ENCODE measurements around the gene ROR1.
"Not testable (repeated sequence)": the region's sequence is repeated elsewhere in the genome, so short reads cannot be mapped to it uniquely, and the experiment has no call there.

Gene ROR1

DNA sequence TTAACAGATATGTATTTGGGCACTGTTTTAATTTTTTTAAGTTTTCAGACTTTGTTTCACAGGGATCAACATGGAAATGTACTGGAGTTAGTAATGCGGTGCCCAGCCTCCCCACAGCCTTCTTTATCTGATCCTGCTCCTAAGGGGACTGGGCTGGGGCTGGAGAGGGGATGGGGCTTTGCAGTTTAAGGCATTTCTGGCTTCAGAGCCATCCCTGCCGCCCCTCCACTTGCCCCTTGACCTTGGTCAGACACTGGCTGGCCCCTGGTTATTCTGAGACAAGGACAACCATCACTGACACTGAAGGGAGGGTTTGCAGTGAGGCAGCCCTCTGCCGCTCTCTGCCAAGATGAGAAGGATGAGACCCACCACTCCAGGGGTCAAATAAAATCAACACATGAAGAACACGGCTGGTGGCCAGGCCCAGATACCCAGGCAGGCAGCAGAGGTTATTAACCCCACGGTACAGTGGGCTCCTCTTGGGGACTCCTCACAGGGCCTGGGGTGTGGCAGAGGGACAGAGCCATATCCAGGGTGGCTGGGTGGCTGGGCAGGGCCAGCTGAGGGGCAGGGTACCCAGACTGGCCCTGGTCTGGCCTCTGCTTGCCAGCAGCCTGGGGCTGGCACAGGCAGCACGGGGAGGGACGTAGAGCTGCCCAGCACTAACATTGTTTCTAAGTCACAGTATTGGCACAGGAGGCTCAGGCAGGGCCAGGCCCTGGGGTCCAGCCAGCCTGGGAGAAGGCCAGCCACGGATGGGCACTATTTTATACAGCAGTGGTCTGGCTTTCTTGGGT lies 422.5 kb downstream of the ROR1 start:
- DNase-seq, result no peak

- no peak for DNase-seq
Observed at GRCh38 chr1:64197076-64197475, 423.3 kb downstream of the ROR1 start.

- no peak for DNase-seq
Observed at GRCh38 chr1:64199154-64199553, 425.3 kb downstream of the ROR1 start.

- no peak for DNase-seq
Observed at GRCh38 chr1:64200064-64200463, 426.2 kb downstream of the ROR1 start.

DNA sequence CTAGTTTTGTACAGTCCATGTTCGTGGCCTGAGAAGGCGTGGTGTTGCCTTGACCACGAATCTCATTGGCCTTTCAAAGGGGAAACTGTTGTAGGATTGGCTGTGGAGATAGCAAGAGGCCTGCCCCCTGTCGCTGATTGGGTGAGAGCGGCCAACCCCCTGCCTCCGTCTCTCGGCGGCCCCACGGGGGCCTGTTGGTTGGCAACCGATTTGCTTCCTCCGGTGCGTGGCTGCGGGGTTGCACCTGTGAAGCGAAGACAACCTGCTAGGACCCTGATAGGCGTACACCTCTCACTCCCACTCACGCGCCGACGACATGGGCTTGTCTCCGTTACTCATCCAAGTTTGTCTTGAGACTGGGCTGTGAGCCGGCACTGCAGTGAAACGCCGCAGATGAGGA lies 429.6 kb downstream of the ROR1 start, which contains the start of gene UBE2U:
Gene UBE2U, plus strand, starts transcription at position 204 of the 400 bp plus-strand sequence. CDS start 428 bp downstream, outside the sequence.
- no peak for DNase-seq

DNA sequence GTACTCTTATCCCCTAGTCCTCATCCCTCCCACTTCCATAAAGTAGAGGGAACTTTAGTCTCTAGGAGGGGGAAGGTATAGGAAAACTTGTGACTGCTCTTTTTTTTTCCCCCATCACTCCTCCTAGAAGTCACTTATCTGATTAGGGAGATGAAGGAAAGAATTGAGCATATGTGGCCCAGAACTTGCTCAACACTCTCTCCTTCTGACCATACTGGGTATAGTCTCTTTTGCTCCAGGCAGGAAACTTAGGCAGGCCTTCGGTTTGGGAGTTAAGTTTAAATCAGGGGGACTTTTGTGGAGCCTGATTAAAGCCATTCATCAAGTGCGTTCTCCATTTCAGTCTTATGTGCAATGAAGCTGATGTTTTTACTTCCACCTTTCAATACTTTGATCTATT lies 435.4 kb downstream of the ROR1 start:
- no peak for DNase-seq

DNA sequence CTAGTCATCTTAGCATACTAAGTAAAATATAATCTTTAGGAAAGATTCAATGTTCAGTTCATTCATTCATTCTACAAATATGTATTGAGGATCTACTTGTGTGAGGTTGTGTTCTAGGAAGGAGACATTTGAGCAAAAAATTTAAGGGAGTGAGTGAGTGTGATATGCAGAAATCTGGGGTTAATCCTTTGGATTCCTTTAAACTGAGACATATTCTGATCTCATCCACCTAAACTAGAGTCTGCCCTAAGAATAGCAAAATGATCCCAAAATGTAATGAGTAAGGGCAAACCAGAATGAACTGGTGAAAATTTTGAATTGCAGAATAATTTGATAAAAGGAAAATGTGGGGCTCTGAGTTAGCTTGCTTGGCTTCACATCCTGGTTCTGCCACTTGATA lies 438.2 kb downstream of the ROR1 start:
- DNase-seq, result no peak

- DNase-seq, result no peak
Observed at GRCh38 chr1:64215576-64215975, 441.8 kb downstream of the ROR1 start.

GRCh38 chr1:64220241-64220640 lies 446.4 kb downstream of the ROR1 start:
- no peak for DNase-seq

- no peak for DNase-seq
Observed at GRCh38 chr1:64223329-64224151, 449.7 kb downstream of the ROR1 start.

DNA sequence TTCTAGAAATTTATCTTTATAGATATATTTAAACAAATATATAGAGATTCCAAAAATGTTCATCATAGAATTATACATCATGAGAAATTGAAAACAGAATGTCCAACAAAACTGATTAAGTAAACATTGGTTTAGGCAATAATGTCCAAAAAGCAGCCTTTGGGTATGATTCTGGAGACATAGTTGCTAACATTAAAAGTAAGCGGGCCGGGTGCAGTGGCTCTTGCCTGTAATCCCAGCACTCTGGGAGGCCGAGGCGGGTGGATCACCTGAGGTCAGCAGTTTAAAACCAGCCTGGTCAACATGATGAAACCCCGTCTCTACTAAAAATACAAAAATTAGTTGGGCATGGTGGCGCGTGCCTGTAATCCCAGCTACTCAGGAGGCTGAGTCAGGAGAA lies 450.4 kb downstream of the ROR1 start:
- DNase-seq, result not testable (repeated sequence)

- DNase-seq, result no peak
Observed at GRCh38 chr1:64228167-64228957, 454.5 kb downstream of the ROR1 start.

DNA sequence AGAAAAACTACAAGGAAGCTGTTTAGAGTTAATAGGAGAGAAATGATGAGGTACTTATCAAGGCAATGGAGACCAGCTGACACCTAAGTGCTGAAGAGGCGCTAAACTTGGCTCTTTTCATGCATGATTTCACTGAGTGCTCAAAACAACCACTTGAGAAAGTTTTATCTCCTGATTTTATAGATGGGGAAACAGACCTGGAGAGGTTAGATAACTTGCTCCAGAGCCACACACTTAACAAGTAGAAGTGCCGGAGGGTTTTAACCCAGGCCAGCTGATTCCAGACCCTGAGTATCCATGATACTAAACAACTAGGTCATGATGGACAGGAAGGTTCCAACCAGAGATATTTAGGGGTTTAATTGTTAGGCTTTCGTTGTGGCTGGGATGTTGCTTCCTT lies 455.5 kb downstream of the ROR1 start:
- no peak for DNase-seq
